Activated gamma-delta T cell treated with anti-CD3 and anti-CD28 coated beads, Interleukin-2, amount 50 U/mL, for 16 hours (primary cell): ENCODE data around the gene NCOA1.
"Not testable (repeated sequence)": the region's sequence is repeated elsewhere in the genome, so short reads cannot be mapped to it uniquely, and the experiment has no call there.

Source experiments
- DNase-seq: peaks from one replicate; pipeline ENCODE4 v3.0.0-alpha.2; 2020; ENCODE audit warnings: low read depth

Gene NCOA1

GRCh38 chr2:24792874-24793760 lies 302.1 kb downstream of the NCOA1 start, which contains the start of the genes CENPO and PTRHD1:
Gene CENPO, plus strand, starts transcription at chr2:24793425. Its CDS starts 495 bp downstream, at chr2:24793920.
Gene PTRHD1, minus strand, starts transcription at chr2:24793391. Its CDS starts 14 bp downstream, at chr2:24793377.
- peak; percentile 90 for DNase-seq

GRCh38 chr2:24793761-24794435 lies 302.8 kb downstream of the NCOA1 start:
- DNase-seq: no peak

- no peak for DNase-seq
Measured at GRCh38 chr2:24797644-24798043, 306.6 kb downstream of the NCOA1 start.

GRCh38 chr2:24800487-24800886 lies 309.4 kb downstream of the NCOA1 start:
- DNase-seq: not testable (repeated sequence)

GRCh38 chr2:24805811-24806660 lies 315.0 kb downstream of the NCOA1 start:
- not testable (repeated sequence) for DNase-seq

- no peak for DNase-seq
Measured at GRCh38 chr2:24806661-24807036, 315.6 kb downstream of the NCOA1 start.

GRCh38 chr2:24809316-24810007 lies 318.4 kb downstream of the NCOA1 start:
- no peak for DNase-seq

- no peak for DNase-seq
Measured at GRCh38 chr2:24813691-24814137, 322.7 kb downstream of the NCOA1 start.

- no peak for DNase-seq
Measured at GRCh38 chr2:24814516-24814915, 323.5 kb downstream of the NCOA1 start.

GRCh38 chr2:24815171-24815570 lies 324.1 kb downstream of the NCOA1 start:
- DNase-seq: no peak

GRCh38 chr2:24816404-24816803 lies 325.4 kb downstream of the NCOA1 start:
- DNase-seq: no peak

- DNase-seq: no peak
Measured at GRCh38 chr2:24816884-24817283, 325.8 kb downstream of the NCOA1 start.

GRCh38 chr2:24818721-24819167 lies 327.7 kb downstream of the NCOA1 start:
- DNase-seq: no peak

GRCh38 chr2:24819442-24820174 lies 328.6 kb downstream of the NCOA1 start:
- DNase-seq: no peak

- no peak for DNase-seq
Measured at GRCh38 chr2:24820175-24820513, 329.1 kb downstream of the NCOA1 start.
